Activated naive CD4-positive, alpha-beta T cell (primary cell): Measurements from ENCODE around the gene SCAMP2.

Experiments
- DNase-seq, 4 experiments: peaks; one replicate each; lab custom pipeline; 2025; lab: John Stamatoyannopoulos, UW

SCAMP2 gene

GRCh38 chr15:74838746-74839525 is 34.2 kb downstream of the SCAMP2 start:
- no peak for DNase-seq

DNA sequence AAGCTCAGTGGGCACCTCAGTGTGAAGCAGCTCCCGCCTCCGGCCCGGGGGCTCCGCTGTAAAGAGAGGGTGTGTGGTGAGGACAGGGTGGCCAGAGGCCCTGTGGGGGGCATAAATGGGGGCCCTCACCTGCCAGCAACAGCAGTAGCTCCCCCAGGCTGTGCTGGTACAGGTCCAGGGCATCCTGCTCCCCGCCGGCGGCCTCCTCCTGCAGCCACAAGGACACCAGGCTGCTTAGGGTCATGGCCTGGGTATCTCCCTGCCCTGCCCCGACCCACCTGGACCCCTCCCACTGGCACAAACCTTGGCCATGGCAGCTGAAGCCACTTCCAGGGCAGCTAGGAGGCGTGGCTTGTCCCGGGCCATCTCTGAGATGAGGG is 35.0 kb downstream of the SCAMP2 start:
- DNase-seq: no peak

DNA sequence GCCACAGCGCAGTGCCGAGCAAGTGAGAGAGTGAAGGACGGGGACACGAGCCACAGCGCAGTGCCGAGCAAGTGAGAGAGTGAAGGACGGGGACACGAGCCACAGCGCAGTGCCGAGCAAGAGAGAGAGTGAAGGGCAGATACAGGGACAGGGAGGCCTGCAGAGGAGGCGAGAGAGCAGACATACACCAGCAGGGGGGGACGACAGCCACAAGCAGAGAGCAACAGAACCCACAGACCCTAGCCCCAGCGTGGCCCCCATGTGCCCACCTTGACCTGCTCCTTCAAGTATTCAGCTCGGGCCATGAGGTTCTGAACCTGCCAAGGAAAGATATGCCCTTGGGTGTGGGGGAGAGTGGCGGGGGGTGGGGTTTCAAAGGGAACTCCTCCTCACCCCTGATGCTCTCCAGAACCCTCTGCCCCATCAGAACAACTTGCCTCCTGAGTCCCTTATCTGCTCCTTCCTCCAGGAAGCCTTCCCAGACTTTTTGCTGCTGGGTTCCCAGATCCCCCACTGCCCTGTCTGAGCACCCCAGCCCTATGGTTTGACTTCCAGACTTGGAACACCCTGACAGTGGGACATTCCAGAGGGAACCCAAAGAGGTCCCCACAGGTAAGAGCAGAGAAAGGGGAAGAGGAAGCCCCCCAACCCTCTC is 35.6 kb downstream of the SCAMP2 start:
- no peak for DNase-seq

DNA sequence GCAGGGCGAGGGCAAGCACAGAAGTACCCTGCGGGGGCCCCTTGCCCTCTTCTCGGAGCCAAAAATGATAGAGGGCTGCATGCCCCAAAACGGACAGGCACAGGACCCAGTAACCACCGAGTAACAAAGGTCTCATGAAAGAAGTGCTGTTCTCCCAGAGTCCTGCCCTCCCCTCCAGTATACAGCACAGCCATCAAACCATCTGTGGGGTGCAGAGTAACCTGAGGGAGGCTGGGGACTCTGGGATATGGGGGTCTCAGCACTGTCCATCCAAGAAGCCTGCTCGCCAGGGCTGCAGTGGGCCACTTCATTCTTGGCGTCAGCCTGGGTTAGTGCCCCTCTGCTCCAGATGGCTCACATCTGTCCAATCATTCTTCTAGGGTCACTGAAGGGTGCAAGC is 36.3 kb downstream of the SCAMP2 start:
- no peak for DNase-seq

- peak in 2 of 4 experiments; percentile 16 to 43 for DNase-seq
Measured at GRCh38 chr15:74835312-74835823, 37.8 kb downstream of the SCAMP2 start.

- DNase-seq: no peak
Measured at GRCh38 chr15:74833376-74834107, 39.6 kb downstream of the SCAMP2 start.

DNA sequence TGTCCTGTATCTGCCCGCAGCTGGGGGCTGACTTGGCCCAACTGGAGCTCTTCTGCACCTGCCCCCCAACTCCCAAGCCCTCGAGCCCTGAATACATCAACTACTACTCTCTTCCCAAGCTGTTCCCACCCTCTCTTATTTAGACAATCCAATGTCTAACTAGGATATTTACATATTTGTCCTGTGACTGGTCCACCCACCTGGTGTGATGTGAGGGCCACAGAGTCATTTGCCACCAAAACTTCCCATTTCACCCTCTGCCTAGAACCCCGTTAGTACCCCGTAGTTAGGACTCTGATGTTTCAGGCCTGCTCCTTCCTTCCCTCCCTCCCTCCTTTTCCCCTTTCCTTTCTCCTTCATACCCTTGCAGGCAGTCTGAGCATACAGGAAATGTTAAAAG is 40.3 kb downstream of the SCAMP2 start:
- DNase-seq: no peak

DNA sequence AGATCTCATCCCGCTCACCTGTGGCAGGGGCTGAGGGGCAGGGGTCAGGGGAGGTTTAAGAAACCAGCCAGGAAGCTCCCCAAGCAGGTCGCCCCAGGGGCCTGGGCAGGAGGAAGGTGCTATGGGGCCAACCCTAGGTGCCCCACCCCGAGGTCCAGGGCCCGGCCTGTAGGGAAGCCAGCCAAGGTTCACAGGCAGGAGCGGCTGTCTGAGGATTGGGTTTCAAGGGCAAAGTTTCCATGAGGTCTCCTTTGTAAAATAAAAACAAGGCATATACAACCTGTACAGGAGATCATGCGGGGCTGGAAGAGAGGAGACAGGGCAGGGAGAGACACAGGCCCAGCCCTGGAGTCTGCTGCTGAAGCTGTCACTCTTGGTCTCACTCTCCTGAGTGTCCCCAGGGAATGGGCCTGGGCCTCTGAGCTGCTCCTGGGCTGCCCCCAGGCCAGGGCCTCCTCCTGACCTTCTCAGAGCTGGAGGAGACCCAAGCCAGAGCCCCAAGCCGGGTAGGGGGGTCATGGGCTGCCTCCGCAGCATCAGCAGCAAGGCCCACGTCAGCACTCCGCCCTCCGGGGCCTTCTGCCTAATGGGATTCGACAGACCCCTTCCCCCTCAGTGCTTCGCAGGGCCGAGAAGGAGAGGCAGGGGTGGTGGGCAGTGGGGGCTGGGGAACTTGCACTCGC is 41.2 kb downstream of the SCAMP2 start:
- no peak for DNase-seq

GRCh38 chr15:74830868-74831267 is 42.3 kb downstream of the SCAMP2 start:
- DNase-seq: no peak

DNA sequence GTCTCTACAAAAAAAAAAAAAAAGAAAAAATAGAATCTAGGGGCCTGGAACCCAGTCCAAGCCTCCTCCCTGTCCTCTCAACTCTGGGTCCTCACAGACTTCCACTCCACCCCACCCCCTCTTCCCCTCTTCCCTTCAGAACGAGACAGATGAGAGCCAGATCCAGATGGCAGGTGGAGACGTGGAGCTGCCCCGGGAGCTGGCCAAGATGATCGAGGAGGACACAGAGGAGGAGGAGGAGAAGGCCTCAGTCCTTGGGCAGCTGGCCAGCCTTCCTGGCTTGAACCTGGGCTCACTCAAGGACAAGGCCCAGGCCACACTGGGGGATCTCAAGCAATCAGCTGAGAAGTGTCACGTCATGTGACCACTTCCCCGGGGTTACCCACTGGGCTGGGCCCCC is 43.2 kb downstream of the SCAMP2 start:
- DNase-seq: no peak

DNA sequence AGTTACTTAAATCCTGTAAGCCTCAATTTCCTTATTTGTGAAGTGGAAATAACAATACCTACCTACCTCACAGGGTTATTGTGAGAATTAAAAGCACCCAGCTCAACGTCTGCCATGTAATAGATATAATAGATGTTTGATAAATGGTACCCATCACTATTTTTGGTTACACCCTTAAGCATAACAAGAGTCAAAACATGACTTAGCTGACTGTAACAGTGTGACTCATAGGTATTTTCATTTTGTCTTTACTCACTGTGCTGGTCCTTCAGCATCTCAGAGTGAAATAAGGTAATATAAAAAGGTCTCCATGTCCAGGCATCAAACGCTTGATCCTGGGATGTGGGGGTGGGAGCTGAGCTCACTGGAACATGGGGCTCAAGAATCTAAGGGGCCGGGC is 43.7 kb downstream of the SCAMP2 start:
- DNase-seq: no peak

GRCh38 chr15:74828835-74829234 is 44.3 kb downstream of the SCAMP2 start:
- no peak for DNase-seq

GRCh38 chr15:74827614-74828013 is 45.6 kb downstream of the SCAMP2 start:
- DNase-seq: no peak

DNA sequence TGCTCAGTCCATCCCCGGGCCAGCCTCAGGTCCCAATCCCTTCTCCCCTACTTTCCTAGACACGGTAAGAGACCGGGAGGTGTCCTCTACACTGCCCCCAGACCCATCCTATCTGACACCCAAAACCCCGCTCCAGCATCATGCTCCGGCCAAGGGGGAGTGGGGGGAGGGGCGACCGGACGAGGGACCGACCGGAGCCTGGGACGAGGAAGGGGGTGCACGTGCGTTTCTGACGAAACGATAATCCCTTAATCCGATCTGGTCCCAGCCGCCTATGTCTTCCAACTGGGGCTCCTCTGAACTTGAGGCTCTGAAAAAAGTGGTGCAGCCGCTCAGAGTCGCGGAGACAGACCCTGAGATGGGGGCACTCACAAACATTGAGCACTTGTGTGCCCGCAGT is 46.2 kb downstream of the SCAMP2 start:
- DNase-seq: no peak

- peak in 2 of 4 experiments; percentile 26 to 52 for DNase-seq
Measured at GRCh38 chr15:74826364-74826819, 46.8 kb downstream of the SCAMP2 start, which contains the start of gene CPLX3. TSS of gene CPLX3 (plus strand) at chr15:74826627. CDS start at chr15:74826704, 77 bp downstream.

DNA sequence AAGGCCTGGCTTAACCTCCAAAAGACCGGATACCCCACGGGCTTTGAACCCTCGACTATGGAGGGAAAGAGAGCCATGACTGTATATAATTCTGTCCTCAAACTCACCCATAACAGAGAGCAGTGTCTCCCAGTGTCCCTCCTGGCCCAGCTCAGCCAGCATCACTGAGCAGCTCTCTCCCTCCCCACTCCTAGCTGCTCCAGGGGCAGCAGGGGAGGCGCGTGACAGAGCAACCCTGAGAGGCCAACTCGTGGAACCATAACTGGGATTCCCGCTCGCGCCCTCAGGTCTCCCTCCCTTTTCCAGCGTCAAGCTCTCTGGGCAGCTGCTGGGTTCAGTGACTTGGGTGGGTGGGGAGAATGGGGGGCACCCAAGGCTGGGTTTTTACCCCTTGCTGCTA is 47.3 kb downstream of the SCAMP2 start:
- DNase-seq: no peak

DNA sequence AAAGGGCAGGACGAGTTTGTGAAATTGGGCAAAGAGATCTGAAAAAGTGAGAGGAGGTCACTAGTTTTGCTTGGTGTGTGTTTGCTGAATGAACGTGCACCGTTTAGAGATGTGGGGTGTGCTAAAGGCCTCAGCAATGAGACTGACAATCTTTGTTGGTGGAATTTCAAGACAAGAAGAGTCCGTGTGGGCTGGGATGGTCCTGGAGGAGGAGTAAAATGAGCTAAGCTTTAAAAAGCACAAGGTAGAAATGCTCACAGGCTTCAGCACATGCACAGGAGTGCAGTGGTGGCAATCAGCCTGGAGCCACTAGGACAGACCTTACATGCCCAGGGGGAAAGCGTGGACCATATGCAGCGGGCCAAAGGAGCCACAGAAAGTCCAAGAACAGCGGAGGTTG is 48.2 kb downstream of the SCAMP2 start:
- no peak for DNase-seq

GRCh38 chr15:74823324-74823723 is 49.8 kb downstream of the SCAMP2 start:
- no peak for DNase-seq

- no peak for DNase-seq
Measured at GRCh38 chr15:74822233-74822632, 50.9 kb downstream of the SCAMP2 start.

GRCh38 chr15:74821790-74822158 is 51.4 kb downstream of the SCAMP2 start:
- DNase-seq: no peak

- no peak for DNase-seq
Measured at GRCh38 chr15:74821091-74821789, 51.9 kb downstream of the SCAMP2 start.
